Measurements from ENCODE around the gene ANXA6. TPM values are rescaled to one million over a fixed set of nuclear protein-coding genes. Genes with fewer than 3 reads are reported as not detected.

The ANXA6 gene
- total RNA-seq, 4 donors from 2014 or later: 359 to 435 (median 375) TPM

DNA sequence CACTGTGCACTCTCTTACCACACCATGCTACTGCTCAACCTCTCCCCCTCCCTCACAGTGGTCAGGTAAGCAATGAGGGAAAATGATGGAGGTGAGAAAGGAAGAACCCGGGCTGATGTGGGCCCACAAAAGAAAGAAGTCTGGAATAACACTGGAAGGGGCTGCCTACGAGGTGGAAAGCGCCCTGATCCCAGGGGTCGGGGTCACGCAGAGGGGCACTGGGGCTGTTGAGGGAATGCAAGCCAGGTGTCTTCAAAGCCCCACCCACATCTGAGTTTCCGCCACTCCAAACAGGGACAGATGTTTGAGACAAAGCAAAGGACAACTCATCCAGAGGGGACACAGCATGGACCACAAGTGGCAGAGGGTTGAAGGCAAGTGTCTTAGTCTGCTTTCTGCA lies 81.0 kb downstream of the ANXA6 start:
- no peaks in the 10 kb centered on the region for H3K27me3 ChIP-seq
- TF ChIP-seq, protein P1, sequence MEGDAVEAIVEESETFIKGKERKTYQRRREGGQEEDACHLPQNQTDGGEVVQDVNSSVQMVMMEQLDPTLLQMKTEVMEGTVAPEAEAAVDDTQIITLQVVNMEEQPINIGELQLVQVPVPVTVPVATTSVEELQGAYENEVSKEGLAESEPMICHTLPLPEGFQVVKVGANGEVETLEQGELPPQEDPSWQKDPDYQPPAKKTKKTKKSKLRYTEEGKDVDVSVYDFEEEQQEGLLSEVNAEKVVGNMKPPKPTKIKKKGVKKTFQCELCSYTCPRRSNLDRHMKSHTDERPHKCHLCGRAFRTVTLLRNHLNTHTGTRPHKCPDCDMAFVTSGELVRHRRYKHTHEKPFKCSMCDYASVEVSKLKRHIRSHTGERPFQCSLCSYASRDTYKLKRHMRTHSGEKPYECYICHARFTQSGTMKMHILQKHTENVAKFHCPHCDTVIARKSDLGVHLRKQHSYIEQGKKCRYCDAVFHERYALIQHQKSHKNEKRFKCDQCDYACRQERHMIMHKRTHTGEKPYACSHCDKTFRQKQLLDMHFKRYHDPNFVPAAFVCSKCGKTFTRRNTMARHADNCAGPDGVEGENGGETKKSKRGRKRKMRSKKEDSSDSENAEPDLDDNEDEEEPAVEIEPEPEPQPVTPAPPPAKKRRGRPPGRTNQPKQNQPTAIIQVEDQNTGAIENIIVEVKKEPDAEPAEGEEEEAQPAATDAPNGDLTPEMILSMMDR (IDR thresholded peaks at IDR 0.05): no peak
- TF ChIP-seq POLR2AphosphoS5 (IDR thresholded peaks at IDR 0.05) (no peak), EP300 (IDR thresholded peaks at IDR 0.05) (no peak), POLR2A (IDR thresholded peaks at IDR 0.05) (no peak)
- H3K4me1 ChIP-seq: peaks cover 0 to 64% (median 21%) of the 10 kb centered on the region in 3 donors
- no peak for ATAC-seq
- H3K4me3 ChIP-seq: no peak overlapping the region
- H3K27ac ChIP-seq: no peak overlapping the region
- no peaks in the 10 kb centered on the region for H3K9me3 ChIP-seq
- peaks cover 0 to 19% of the 10 kb centered on the region in 2 donors for H3K36me3 ChIP-seq
- WGBS, 2 donors (ENCODE audit: low coverage in 1 of 2): 93 to 100% methylated on average over 1 to 2 of the region's 6 CpGs

DNA sequence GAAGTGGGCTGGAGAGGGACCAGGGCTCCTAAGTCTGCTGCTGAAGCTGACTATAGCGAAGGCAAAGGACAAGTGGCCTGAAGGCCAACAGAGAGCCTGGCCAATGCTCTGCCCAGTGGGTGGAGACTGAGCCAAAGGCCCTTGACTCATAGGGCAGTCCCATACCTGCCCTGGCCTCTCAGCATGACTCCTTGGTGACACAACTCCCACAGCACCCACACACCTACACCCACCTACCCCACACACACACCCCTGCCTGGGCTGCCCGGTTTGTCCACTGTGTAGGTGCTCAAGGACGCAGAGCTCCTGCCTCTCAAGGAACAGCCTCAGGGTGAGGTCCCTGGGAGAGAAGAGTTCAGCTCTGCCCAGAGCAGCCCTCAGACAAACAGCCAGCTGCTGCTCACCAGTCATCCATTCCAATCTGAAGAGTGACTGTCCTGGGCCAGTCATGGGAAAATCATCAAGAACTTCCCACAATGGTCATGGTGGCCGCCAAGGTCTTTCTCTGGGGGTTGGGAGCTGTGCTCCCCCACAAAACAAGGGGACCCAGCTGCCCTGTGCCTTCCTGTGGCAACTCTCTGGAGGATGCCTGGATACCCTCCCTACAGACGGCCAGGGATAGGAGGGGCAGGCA lies 81.8 kb downstream of the ANXA6 start:
- 100% methylated on average over 1 of the region's 5 CpGs; no CpG with 5 or more reads in 1 of the 2 donors for WGBS, 2 donors (ENCODE audit: low coverage in 1 of 2)
- TF ChIP-seq EP300 (IDR thresholded peaks at IDR 0.05) (no peak), POLR2A (IDR thresholded peaks at IDR 0.05) (no peak)
- TF ChIP-seq, protein P1 (IDR thresholded peaks at IDR 0.05): no peak

DNA sequence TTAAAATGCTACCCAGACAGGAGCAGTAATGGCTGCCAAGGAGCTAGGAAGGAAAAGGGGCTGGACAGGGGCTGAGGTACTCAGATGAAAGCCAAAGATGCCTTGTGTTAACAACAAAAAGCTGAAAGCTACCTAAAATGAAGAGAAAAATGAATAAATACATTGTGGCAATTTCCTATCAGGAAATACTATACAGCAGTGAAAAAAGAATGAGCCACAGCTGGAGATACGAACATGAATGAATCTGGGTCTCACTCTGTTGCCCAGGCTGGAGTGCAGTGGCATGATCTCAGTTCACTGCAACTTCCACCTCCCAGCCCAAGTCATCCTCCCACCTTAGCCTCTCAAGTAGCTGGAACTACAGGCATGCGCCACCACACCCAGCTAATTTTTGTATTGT lies 83.0 kb downstream of the ANXA6 start:
- no peak overlapping the region for H3K4me3 ChIP-seq
- peaks cover 0 to 76% (median 32%) of the 10 kb centered on the region in 3 donors for H3K4me1 ChIP-seq
- H3K27ac ChIP-seq: no peak overlapping the region
- H3K27me3 ChIP-seq: no peaks in the 10 kb centered on the region
- WGBS, 2 donors (ENCODE audit: low coverage in 1 of 2): 92 to 97% methylated on average over 2 of the region's 2 CpGs
- no peak for TF ChIP-seq POLR2A (IDR thresholded peaks at IDR 0.05)
- no peak for TF ChIP-seq POLR2AphosphoS5 (IDR thresholded peaks at IDR 0.05)
- TF ChIP-seq, protein P1 (IDR thresholded peaks at IDR 0.05): no peak
- no peak for TF ChIP-seq EP300 (IDR thresholded peaks at IDR 0.05)
- H3K9me3 ChIP-seq: no peaks in the 10 kb centered on the region
- H3K36me3 ChIP-seq: peaks cover 0 to 19% of the 10 kb centered on the region in 2 donors
- ATAC-seq: no peak

More for the DNA sequence above, 81.8 kb downstream of the ANXA6 start:
- Histone ChIP-seq H3K4me1 (peaks cover 0 to 70% (median 23%) of the 10 kb centered on the region in 3 donors), H3K9me3 (no peaks in the 10 kb centered on the region), H3K27me3 (no peaks in the 10 kb centered on the region), H3K4me3 (no peak overlapping the region), H3K27ac (no peak overlapping the region), H3K36me3 (peaks cover 0 to 19% of the 10 kb centered on the region in 2 donors)
- no peak for ATAC-seq

DNA sequence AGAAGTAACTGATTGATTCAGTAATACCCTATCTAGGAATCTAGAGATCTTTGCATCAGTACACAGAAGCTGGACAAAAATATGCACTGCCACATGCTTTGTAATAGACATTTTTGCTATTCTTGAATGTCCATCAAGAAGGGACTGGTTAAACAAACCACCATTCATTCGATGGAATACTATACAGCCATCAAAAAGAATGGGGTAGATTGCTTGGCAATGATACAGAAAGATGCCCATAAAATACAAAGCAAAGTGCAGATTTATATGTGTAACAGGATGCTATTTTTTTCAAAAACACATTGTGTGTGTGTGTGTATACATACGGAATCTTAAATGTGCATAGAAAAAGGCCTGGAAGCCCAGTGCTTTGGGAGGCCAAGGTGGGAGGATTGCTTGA lies 84.3 kb downstream of the ANXA6 start:
- H3K4me1 ChIP-seq: peaks cover 0 to 76% (median 36%) of the 10 kb centered on the region in 3 donors
- no peak for TF ChIP-seq POLR2AphosphoS5 (IDR thresholded peaks at IDR 0.05)
- peaks cover 0 to 11% of the 10 kb centered on the region in 2 donors for H3K36me3 ChIP-seq
- H3K4me3 ChIP-seq: no peak overlapping the region
- ATAC-seq: no peak
- H3K27me3 ChIP-seq: no peaks in the 10 kb centered on the region
- 97 to 100% methylated on average over 2 of the region's 2 CpGs for WGBS, 2 donors (ENCODE audit: low coverage in 1 of 2)
- no peak overlapping the region for H3K27ac ChIP-seq
- H3K9me3 ChIP-seq: no peaks in the 10 kb centered on the region

DNA sequence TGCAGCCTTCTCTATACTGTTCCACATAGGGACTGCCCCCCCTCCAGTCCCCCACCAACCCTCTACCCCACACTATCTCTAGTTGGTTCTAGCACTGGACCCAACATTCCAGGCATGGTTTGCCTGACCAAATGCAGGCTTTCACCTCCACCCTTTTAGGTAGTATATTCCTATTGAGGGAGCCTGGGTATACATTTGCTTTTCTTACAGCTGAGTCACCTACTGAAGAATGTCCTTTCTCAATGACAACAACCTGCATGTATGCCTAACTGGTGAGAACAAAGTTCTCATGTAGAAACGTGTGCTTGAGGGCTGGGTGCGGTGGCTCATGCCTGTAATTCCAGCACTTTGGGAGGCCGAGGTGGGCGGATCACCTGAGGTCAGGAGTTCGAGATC lies 85.0 kb downstream of the ANXA6 start:
- Histone ChIP-seq H3K4me1 (peaks cover 0 to 76% (median 42%) of the 10 kb centered on the region in 3 donors), H3K9me3 (no peaks in the 10 kb centered on the region), H3K27ac (peak overlapping the region in 1 of 4 donors; percentile 43), H3K36me3 (peaks cover 0 to 4% of the 10 kb centered on the region in 2 donors), H3K4me3 (no peak overlapping the region), H3K27me3 (no peaks in the 10 kb centered on the region)
- no peak for ATAC-seq
- TF ChIP-seq POLR2AphosphoS5 (IDR thresholded peaks at IDR 0.05) (no peak), EP300 (IDR thresholded peaks at IDR 0.05) (no peak), POLR2A (IDR thresholded peaks at IDR 0.05) (no peak)
- TF ChIP-seq, protein P1 (IDR thresholded peaks at IDR 0.05): no peak
- WGBS, 2 donors (ENCODE audit: low coverage in 1 of 2): 73 to 85% methylated on average over 2 to 4 of the region's 5 CpGs

Data from gastroesophageal sphincter (tissue), 4 donors.